WTC11 (cell line): ENCODE measurements around the gene MACROD2.

Experiments used
- CREB1 ChIP-seq: sonication (generic); formaldehyde crosslinking; IDR thresholded peaks from 2 replicates; pipeline ENCODE4 v1.8.0; 2023; ENCODE audit warnings: mild to moderate bottlenecking, missing genetic modification reagents
- CREM ChIP-seq: sonication (generic); formaldehyde crosslinking; IDR thresholded peaks from 2 replicates; pipeline ENCODE4 v1.8.1; 2022; ENCODE audit warnings: mild to moderate bottlenecking, missing genetic modification reagents, moderate library complexity
- ELF4 ChIP-seq: sonication (generic); formaldehyde crosslinking; IDR thresholded peaks from 2 replicates; pipeline ENCODE4 v1.8.1; 2022; ENCODE audit warnings: low read depth, mild to moderate bottlenecking, moderate library complexity, missing genetic modification reagents
- IRF2 ChIP-seq: sonication (generic); formaldehyde crosslinking; IDR thresholded peaks from 2 replicates; pipeline ENCODE4 v1.8.0; 2022; ENCODE audit warnings: low read depth, missing genetic modification reagents, borderline replicate concordance
- JUN ChIP-seq: sonication (generic); formaldehyde crosslinking; IDR thresholded peaks from 2 replicates; pipeline ENCODE4 v1.8.0; 2023; ENCODE audit warnings: mild to moderate bottlenecking, missing genetic modification reagents
- ZNF121 ChIP-seq: sonication (generic); formaldehyde crosslinking; IDR thresholded peaks from 2 replicates; pipeline ENCODE4 v1.8.0; 2023; ENCODE audit warnings: missing genetic modification reagents
- ZNF317 ChIP-seq: sonication (generic); formaldehyde crosslinking; IDR thresholded peaks from 2 replicates; pipeline ENCODE4 v1.8.1; 2023; ENCODE audit warnings: low read depth, mild to moderate bottlenecking, moderate library complexity, missing genetic modification reagents, borderline replicate concordance
- TF ChIP-seq, protein P1 (sequence below): fragments of 200-600 bp; IDR thresholded peaks from 2 replicates; pipeline ENCODE4 v1.8.0; 2022; ENCODE audit warnings: antibody characterized with exemption
- TF ChIP-seq, protein P2 (sequence below): sonication (generic); formaldehyde crosslinking; IDR thresholded peaks from 2 replicates; pipeline ENCODE4 v1.8.0; 2022; ENCODE audit warnings: mild to moderate bottlenecking, missing genetic modification reagents

DNA sequence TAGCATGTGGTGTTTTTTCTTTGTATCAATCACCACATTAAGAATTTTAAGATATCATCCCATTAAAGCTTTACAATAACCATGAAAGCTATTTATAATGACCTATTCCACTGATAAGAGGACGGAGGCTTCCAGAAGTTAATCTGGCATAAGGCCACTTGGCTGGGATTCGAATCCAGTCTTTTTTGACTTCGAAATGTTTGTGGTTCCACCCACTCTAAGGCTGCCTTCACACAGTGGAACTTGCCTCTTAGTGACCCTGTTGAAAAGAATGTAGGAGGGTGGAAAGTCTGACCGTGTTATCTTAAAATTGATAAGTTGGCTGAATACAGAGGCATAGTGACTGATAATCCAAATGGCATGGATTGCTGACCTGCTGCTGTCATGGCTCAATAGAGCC, 1618.2 kb downstream of the MACROD2 start:
- no peak for TF ChIP-seq CREM
- TF ChIP-seq, protein P1, sequence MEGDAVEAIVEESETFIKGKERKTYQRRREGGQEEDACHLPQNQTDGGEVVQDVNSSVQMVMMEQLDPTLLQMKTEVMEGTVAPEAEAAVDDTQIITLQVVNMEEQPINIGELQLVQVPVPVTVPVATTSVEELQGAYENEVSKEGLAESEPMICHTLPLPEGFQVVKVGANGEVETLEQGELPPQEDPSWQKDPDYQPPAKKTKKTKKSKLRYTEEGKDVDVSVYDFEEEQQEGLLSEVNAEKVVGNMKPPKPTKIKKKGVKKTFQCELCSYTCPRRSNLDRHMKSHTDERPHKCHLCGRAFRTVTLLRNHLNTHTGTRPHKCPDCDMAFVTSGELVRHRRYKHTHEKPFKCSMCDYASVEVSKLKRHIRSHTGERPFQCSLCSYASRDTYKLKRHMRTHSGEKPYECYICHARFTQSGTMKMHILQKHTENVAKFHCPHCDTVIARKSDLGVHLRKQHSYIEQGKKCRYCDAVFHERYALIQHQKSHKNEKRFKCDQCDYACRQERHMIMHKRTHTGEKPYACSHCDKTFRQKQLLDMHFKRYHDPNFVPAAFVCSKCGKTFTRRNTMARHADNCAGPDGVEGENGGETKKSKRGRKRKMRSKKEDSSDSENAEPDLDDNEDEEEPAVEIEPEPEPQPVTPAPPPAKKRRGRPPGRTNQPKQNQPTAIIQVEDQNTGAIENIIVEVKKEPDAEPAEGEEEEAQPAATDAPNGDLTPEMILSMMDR: no peak
- TF ChIP-seq ELF4 (CRISPR knock-in tag): no peak
- no peak for TF ChIP-seq ZNF121 (CRISPR knock-in tag)
- no peak for TF ChIP-seq ZNF317 (CRISPR knock-in tag)
- no peak for TF ChIP-seq IRF2 (CRISPR knock-in tag)
- no peak for TF ChIP-seq CREB1 (CRISPR knock-in tag)
- TF ChIP-seq, protein P2, sequence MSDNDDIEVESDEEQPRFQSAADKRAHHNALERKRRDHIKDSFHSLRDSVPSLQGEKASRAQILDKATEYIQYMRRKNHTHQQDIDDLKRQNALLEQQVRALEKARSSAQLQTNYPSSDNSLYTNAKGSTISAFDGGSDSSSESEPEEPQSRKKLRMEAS (CRISPR knock-in tag): no peak
- no peak for TF ChIP-seq JUN (CRISPR knock-in tag)
